ENCODE results near the gene TRAPPC3L. TPM values are rescaled to one million over a fixed set of nuclear protein-coding genes. Genes with fewer than 3 reads are reported as not detected.

Gene TRAPPC3L
- total and polyA plus RNA-seq, 2 of the 13 experiments (the other 11 are each of a cell fraction or from before 2014, with no cell fraction given) = not detected

DNA sequence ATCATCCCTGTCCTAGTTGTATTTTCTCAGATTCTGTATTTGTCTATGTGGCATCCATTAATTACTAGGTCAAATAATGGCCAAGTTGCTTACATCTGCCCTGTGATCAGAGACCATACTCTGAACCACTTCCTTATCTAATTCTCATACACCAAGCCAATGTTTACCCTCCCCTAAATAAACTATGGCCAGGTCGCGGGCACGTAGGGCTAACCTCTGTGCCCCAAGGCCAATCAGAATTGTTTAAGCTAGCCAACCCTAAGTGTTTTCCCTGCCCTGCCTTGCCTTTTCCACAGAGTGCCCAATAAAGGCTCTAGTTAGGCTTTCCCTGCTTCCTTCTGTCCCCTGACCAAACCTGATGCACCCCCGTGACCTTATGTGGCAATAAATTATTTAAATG, 5.3 kb upstream of the TRAPPC3L start (continued):
- no peak for TF ChIP-seq SRSF9 (IDR thresholded peaks at IDR 0.05; ENCODE audit: borderline replicate concordance, insufficient read depth, low read depth, low read length, poor library complexity, severe bottlenecking)
- peak; percentile 78; the same call in 1 of the 2 replicates for TF ChIP-seq PITX1 (CRISPR knock-in tag; IDR thresholded peaks at IDR 0.05)
- no peak for TF ChIP-seq EHMT2 (IDR thresholded peaks at IDR 0.05; ENCODE audit: borderline replicate concordance, low read depth, low read length)
- TF ChIP-seq ZNF839 (CRISPR knock-in tag; IDR thresholded peaks at IDR 0.05; ENCODE audit: borderline replicate concordance) = no peak
- TF ChIP-seq CBX2 (IDR thresholded peaks at IDR 0.05; ENCODE audit: low read depth, low read length) = no peak
- no peak; the same call in 1 of the 2 replicates for TF ChIP-seq CBX2 (CRISPR knock-in tag; IDR thresholded peaks at IDR 0.05; ENCODE audit: low read depth)
- TF ChIP-seq XRCC5 (optimal IDR thresholded peaks at IDR 0.05; ENCODE audit: low read length) = no peak
- TF ChIP-seq TRIM24 (CRISPR knock-in tag; IDR thresholded peaks at IDR 0.05) = no peak
- TF ChIP-seq ZNF607 (CRISPR knock-in tag; IDR thresholded peaks at IDR 0.05; ENCODE audit: borderline replicate concordance) = no peak
- TF ChIP-seq NFAT5 (CRISPR knock-in tag; IDR thresholded peaks at IDR 0.05) = no peak
- TF ChIP-seq PLRG1 (conservative IDR thresholded peaks at IDR 0.05) = no peak
- TF ChIP-seq ZNF746 (CRISPR knock-in tag; IDR thresholded peaks at IDR 0.05) = no peak
- TF ChIP-seq EEA1 (CRISPR knock-in tag; IDR thresholded peaks at IDR 0.05; ENCODE audit: borderline replicate concordance) = no peak
- TF ChIP-seq ZNF253 (CRISPR knock-in tag; IDR thresholded peaks at IDR 0.05; ENCODE audit: borderline replicate concordance) = no peak
- no peak for TF ChIP-seq TAF1 (CRISPR knock-in tag; IDR thresholded peaks at IDR 0.05)
- TF ChIP-seq, protein P1, sequence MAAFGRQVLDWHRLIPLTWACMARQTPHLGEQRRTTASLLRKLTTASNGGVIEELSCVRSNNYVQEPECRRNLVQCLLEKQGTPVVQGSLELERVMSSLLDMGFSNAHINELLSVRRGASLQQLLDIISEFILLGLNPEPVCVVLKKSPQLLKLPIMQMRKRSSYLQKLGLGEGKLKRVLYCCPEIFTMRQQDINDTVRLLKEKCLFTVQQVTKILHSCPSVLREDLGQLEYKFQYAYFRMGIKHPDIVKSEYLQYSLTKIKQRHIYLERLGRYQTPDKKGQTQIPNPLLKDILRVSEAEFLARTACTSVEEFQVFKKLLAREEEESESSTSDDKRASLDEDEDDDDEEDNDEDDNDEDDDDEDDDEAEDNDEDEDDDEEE (CRISPR knock-in tag; IDR thresholded peaks at IDR 0.05) = no peak
- TF ChIP-seq, protein P2, sequence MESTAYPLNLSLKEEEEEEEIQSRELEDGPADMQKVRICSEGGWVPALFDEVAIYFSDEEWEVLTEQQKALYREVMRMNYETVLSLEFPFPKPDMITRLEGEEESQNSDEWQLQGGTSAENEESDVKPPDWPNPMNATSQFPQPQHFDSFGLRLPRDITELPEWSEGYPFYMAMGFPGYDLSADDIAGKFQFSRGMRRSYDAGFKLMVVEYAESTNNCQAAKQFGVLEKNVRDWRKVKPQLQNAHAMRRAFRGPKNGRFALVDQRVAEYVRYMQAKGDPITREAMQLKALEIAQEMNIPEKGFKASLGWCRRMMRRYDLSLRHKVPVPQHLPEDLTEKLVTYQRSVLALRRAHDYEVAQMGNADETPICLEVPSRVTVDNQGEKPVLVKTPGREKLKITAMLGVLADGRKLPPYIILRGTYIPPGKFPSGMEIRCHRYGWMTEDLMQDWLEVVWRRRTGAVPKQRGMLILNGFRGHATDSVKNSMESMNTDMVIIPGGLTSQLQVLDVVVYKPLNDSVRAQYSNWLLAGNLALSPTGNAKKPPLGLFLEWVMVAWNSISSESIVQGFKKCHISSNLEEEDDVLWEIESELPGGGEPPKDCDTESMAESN (CRISPR knock-in tag; conservative IDR thresholded peaks at IDR 0.05) = no peak
- TF ChIP-seq HOXA7 (CRISPR knock-in tag; IDR thresholded peaks at IDR 0.05) = no peak
- TF ChIP-seq, protein P3, sequence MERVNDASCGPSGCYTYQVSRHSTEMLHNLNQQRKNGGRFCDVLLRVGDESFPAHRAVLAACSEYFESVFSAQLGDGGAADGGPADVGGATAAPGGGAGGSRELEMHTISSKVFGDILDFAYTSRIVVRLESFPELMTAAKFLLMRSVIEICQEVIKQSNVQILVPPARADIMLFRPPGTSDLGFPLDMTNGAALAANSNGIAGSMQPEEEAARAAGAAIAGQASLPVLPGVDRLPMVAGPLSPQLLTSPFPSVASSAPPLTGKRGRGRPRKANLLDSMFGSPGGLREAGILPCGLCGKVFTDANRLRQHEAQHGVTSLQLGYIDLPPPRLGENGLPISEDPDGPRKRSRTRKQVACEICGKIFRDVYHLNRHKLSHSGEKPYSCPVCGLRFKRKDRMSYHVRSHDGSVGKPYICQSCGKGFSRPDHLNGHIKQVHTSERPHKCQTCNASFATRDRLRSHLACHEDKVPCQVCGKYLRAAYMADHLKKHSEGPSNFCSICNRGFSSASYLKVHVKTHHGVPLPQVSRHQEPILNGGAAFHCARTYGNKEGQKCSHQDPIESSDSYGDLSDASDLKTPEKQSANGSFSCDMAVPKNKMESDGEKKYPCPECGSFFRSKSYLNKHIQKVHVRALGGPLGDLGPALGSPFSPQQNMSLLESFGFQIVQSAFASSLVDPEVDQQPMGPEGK (CRISPR knock-in tag; IDR thresholded peaks at IDR 0.05) = no peak
- no peak for TF ChIP-seq ZNF841 (CRISPR knock-in tag; IDR thresholded peaks at IDR 0.05; ENCODE audit: borderline replicate concordance)
- TF ChIP-seq ZNF431 (CRISPR knock-in tag; IDR thresholded peaks at IDR 0.05; ENCODE audit: borderline replicate concordance, low read depth) = no peak

Data from HepG2 (cell line).